GM23338 (cell line): ENCODE measurements around the gene CALCR. TPM values are rescaled to one million over a fixed set of nuclear protein-coding genes. Genes with fewer than 3 reads are reported as not detected.

Source experiments
- ATAC-seq: fragments of 200-7000 bp; cut with Tn5 transposase; 3 replicates; pipeline ENCODE4 v1.9.1; 2020
- DNase-seq: peaks from one replicate; pipeline ENCODE4 v3.0.0-alpha.2; 2015; ENCODE audit warnings: low spot score
- H2AFZ ChIP-seq: fragments of 200-600 bp; sonication (generic); 2 replicates; pipeline ENCODE4 v1.8.0; 2016; ENCODE audit warnings: antibody characterized with exemption, mild to moderate bottlenecking, moderate library complexity
- H3F3A ChIP-seq: fragments of 200-600 bp; sonication (generic); replicated peaks from 2 replicates; pipeline ENCODE4 v1.8.0; 2017; ENCODE audit warnings: antibody characterized with exemption, mixed run types, low read depth
- H3K27ac ChIP-seq: fragments of 200-600 bp; sonication (generic); 2 replicates; pipeline ENCODE4 v1.6.1; 2016; ENCODE audit warnings: low read depth
- H3K27me3 ChIP-seq: fragments of 200-600 bp; sonication (generic); 2 replicates; pipeline ENCODE4 v1.8.0; 2016; ENCODE audit warnings: mild to moderate bottlenecking, mixed run types, moderate library complexity; ENCODE audit not compliant: insufficient read depth
- H3K36me3 ChIP-seq: fragments of 200-600 bp; sonication (generic); 2 replicates; pipeline ENCODE4 v1.8.0; 2016; ENCODE audit warnings: mild to moderate bottlenecking; ENCODE audit not compliant: insufficient read depth
- H3K4me1 ChIP-seq: fragments of 200-600 bp; sonication (generic); 2 replicates; pipeline ENCODE4 v1.8.0; 2016; ENCODE audit warnings: mild to moderate bottlenecking, moderate library complexity; ENCODE audit not compliant: insufficient read depth
- H3K4me2 ChIP-seq: fragments of 200-600 bp; sonication (generic); 2 replicates; pipeline ENCODE4 v1.7.1; 2017; ENCODE audit warnings: mixed run types
- H3K4me3 ChIP-seq: fragments of 200-600 bp; sonication (generic); 2 replicates; pipeline ENCODE4 v1.6.1; 2016; ENCODE audit warnings: mixed run types
- H3K79me2 ChIP-seq: fragments of 200-600 bp; sonication (generic); replicated peaks from 2 replicates; pipeline ENCODE4 v1.8.0; 2017; ENCODE audit warnings: mild to moderate bottlenecking; ENCODE audit not compliant: insufficient read depth
- H3K9me2 ChIP-seq: fragments of 200-600 bp; sonication (generic); 2 replicates; pipeline ENCODE4 v1.8.0; 2017; ENCODE audit not compliant: insufficient read depth
- H4K20me1 ChIP-seq: fragments of 200-600 bp; sonication (generic); replicated peaks from 2 replicates; pipeline ENCODE4 v1.8.0; 2017; ENCODE audit warnings: mild to moderate bottlenecking; ENCODE audit not compliant: insufficient read depth
- H3K27ac Mint-ChIP-seq: 2 replicates; pipeline ENCODE4 v1.8.0; 2020; ENCODE audit warnings: inconsistent platforms, mild to moderate bottlenecking, moderate library complexity, mixed read lengths
- H3K27me3 Mint-ChIP-seq: 3 replicates; pipeline ENCODE4 v1.8.0; 2022; ENCODE audit warnings: low read depth, mild to moderate bottlenecking, moderate library complexity, mixed read lengths, inconsistent platforms; ENCODE audit not compliant: insufficient read depth, poor library complexity
- H3K36me3 Mint-ChIP-seq: 3 replicates; pipeline ENCODE4 v1.8.0; 2021; ENCODE audit warnings: low read depth, mild to moderate bottlenecking, inconsistent platforms, moderate library complexity, mixed read lengths
- H3K4me1 Mint-ChIP-seq: 3 replicates; pipeline ENCODE4 v1.8.0; 2020; ENCODE audit warnings: mild to moderate bottlenecking, inconsistent platforms, mixed read lengths
- H3K4me3 Mint-ChIP-seq: 3 replicates; pipeline ENCODE4 v1.8.0; 2021; ENCODE audit warnings: moderate library complexity, mild to moderate bottlenecking, inconsistent platforms, mixed read lengths
- H3K9me3 Mint-ChIP-seq: 3 replicates; pipeline ENCODE4 v1.8.0; 2020; ENCODE audit warnings: moderate library complexity, mild to moderate bottlenecking, inconsistent platforms, mixed read lengths
- CREB1 ChIP-seq: fragments of 250-450 bp; sonication (Bioruptor Pico); IDR thresholded peaks from 2 replicates; pipeline ENCODE4 v1.5.0; 2020; ENCODE audit warnings: low read depth, mild to moderate bottlenecking, moderate library complexity
- CTCF ChIP-seq, 2 experiments: fragments of 200-600 bp in 1 of 2; sonication (generic) in 1 of 2; conservative IDR thresholded peaks; 2 replicates each; pipeline versions ENCODE4 v1.5.1 to v1.6.1; 2016 to 2017; ENCODE audit warnings: antibody characterized with exemption in 2 of 2, low read depth in 2 of 2, mild to moderate bottlenecking in 2 of 2, moderate library complexity in 1 of 2
- ETS1 ChIP-seq: IDR thresholded peaks from 2 replicates; pipeline ENCODE4 v1.6.1; 2016; ENCODE audit warnings: antibody characterized with exemption
- EZH2 ChIP-seq: fragments of 200-600 bp; sonication (generic); IDR thresholded peaks from one replicate; pipeline ENCODE4 v1.8.0; 2017; ENCODE audit warnings: antibody characterized with exemption, mild to moderate bottlenecking, low read depth; ENCODE audit not compliant: unreplicated experiment
- EZH2phosphoT487 ChIP-seq: fragments of 200-600 bp; sonication (generic); IDR thresholded peaks from one replicate; pipeline ENCODE4 v1.8.1; 2018; ENCODE audit warnings: antibody characterized with exemption; ENCODE audit not compliant: unreplicated experiment
- JUNB ChIP-seq: IDR thresholded peaks from one replicate; pipeline ENCODE4 v1.6.1; 2016; ENCODE audit warnings: antibody characterized with exemption; ENCODE audit not compliant: unreplicated experiment
- NANOG ChIP-seq: IDR thresholded peaks from 2 replicates; pipeline ENCODE4 v1.6.1; 2016; ENCODE audit warnings: antibody characterized with exemption, borderline replicate concordance
- POLR2AphosphoS5 ChIP-seq: IDR thresholded peaks from 2 replicates; pipeline ENCODE4 v1.6.1; 2016; ENCODE audit warnings: antibody characterized with exemption, low read depth
- REST ChIP-seq: IDR thresholded peaks from one replicate; pipeline ENCODE4 v1.6.1; 2018; ENCODE audit warnings: antibody characterized with exemption; ENCODE audit not compliant: unreplicated experiment
- STAT1 ChIP-seq: IDR thresholded peaks from one replicate; pipeline ENCODE4 v1.6.1; 2016; ENCODE audit warnings: antibody characterized with exemption; ENCODE audit not compliant: unreplicated experiment
- ZNF114 ChIP-seq: fragments of 250-450 bp; sonication (Bioruptor Pico); IDR thresholded peaks from 2 replicates; pipeline ENCODE4 v1.5.0; 2020; ENCODE audit warnings: mild to moderate bottlenecking, moderate library complexity
- ZNF331 ChIP-seq: fragments of 250-450 bp; sonication (Bioruptor Pico); IDR thresholded peaks from 2 replicates; pipeline ENCODE4 v1.5.0; 2020; ENCODE audit warnings: low read depth, mild to moderate bottlenecking, moderate library complexity
- ZNF462 ChIP-seq: fragments of 250-450 bp; sonication (Bioruptor Pico); IDR thresholded peaks from 2 replicates; pipeline ENCODE4 v1.5.0; 2020; ENCODE audit warnings: mild to moderate bottlenecking, moderate library complexity
- polyA plus RNA-seq: library from polyadenylated mRNA; unstranded; fragments of >200 nt; fragmentation: Nextera tagmentation; extraction: Ambion mirVana; gene quantifications from 2 replicates; pipeline ENCODE4 v1.2.1, GENCODE V29; 2016
- total RNA-seq: library from RNA; depleted of rRNA; stranded (reverse); fragments of >200 nt; shearing (Covaris generic); gene quantifications from 2 replicates; pipeline ENCODE4 v1.2.3, GENCODE V29; 2014

CALCR gene
- total and polyA plus RNA-seq, 2 experiments from 2014 or later = 0.32 to 1.6 TPM

GRCh38 chr7:93623816-93624215 is 49.3 kb upstream of the CALCR start:
- H3K4me2 ChIP-seq = no peak overlapping the region
- DNase-seq = no peak
- H3K9me2 ChIP-seq = no peaks in the 10 kb centered on the region
- Mint-ChIP-seq H3K9me3 (no peaks in the 10 kb centered on the region), H3K27me3 (no peaks in the 10 kb centered on the region), H3K36me3 (peaks cover 3% of the 10 kb centered on the region; the same call in 1 of the 3 replicates), H3K4me1 (peaks cover 18% of the 10 kb centered on the region; the same call in 2 of the 3 replicates), H3K27ac (no peak overlapping the region), H3K4me3 (no peak overlapping the region)
- no peak overlapping the region for H2AFZ ChIP-seq
- no peak for ATAC-seq
- no peaks in the 10 kb centered on the region for H3K79me2 ChIP-seq
- no peaks in the 10 kb centered on the region for H4K20me1 ChIP-seq
- TF ChIP-seq ZNF114 (CRISPR knock-in tag) (no peak), EZH2 (no peak), POLR2AphosphoS5 (no peak), ZNF462 (CRISPR knock-in tag) (no peak), REST (no peak), JUNB (no peak), STAT1 (no peak), ZNF331 (no peak), CREB1 (CRISPR knock-in tag) (no peak), NANOG (no peak), EZH2phosphoT487 (no peak), ETS1 (no peak), CTCF (conservative IDR thresholded peaks at IDR 0.05; ENCODE audit: low read depth in 2 of 2) (no peak)
- no peak overlapping the region for H3K4me3 ChIP-seq
- H3K4me1 ChIP-seq = peaks cover 6% of the 10 kb centered on the region
- no peaks in the 10 kb centered on the region for H3K36me3 ChIP-seq
- no peak overlapping the region for H3K27ac ChIP-seq
- no peaks in the 10 kb centered on the region for H3F3A ChIP-seq
- no peaks in the 10 kb centered on the region for H3K27me3 ChIP-seq
